ENCODE data around the gene PCDH9. TPM values are rescaled to one million over a fixed set of nuclear protein-coding genes. Genes with fewer than 3 reads are reported as not detected.

Gene PCDH9
- total and polyA plus RNA-seq, 2 of the 13 experiments (the other 11 are each of a cell fraction or from before 2014, with no cell fraction given) = 0.09 TPM; not detected in 1

GRCh38 chr13:66364346-66364745, 865.8 kb downstream of the PCDH9 start (continued):
- TF ChIP-seq ZNF615 (CRISPR knock-in tag; IDR thresholded peaks at IDR 0.05; ENCODE audit: borderline replicate concordance) = no peak
- TF ChIP-seq MED8 (CRISPR knock-in tag; IDR thresholded peaks at IDR 0.05; ENCODE audit: insufficient replicate concordance) = no peak
- no peak for TF ChIP-seq REXO4 (CRISPR knock-in tag; IDR thresholded peaks at IDR 0.05; ENCODE audit: borderline replicate concordance)

- Histone ChIP-seq H3K27ac (ENCODE audit: extremely low read length, insufficient read depth, low read length) (no peak overlapping the region), H3K27me3 (ENCODE audit: control insufficient read depth in 1 of 2, insufficient read depth in 2 of 2, low read length in 2 of 2) (no peaks in the 10 kb centered on the region), H3K9me3 (ENCODE audit: low read length) (no peaks in the 10 kb centered on the region), H3K9ac (ENCODE audit: insufficient read depth, low read depth, low read length) (no peak overlapping the region), H2AFZ (ENCODE audit: low read length) (no peak overlapping the region), H4K20me1 (ENCODE audit: insufficient read depth, low read length) (no peaks in the 10 kb centered on the region), H3K4me3 (replicated peaks in 1 of 3; ENCODE audit: insufficient read depth in 1 of 3, low read depth in 2 of 3, low read length in 3 of 3) (no peak overlapping the region), H3K79me2 (ENCODE audit: insufficient read depth, low read length) (no peaks in the 10 kb centered on the region), H3K4me2 (ENCODE audit: low read depth, low read length) (no peak overlapping the region), H3K36me3 (replicated peaks in 1 of 2; ENCODE audit: control insufficient read depth in 1 of 2, insufficient read depth in 2 of 2, low read length in 2 of 2) (no peaks in the 10 kb centered on the region), H3K4me1 (ENCODE audit: insufficient read depth, low read length) (no peaks in the 10 kb centered on the region)
- intact Hi-C loops (cut with micrococcal nuclease; ENCODE audit: unreplicated experiment) = no loop called here
- ATAC-seq (no peak), FAIRE-seq (no peak), DNase-seq (ENCODE audit: low spot score) (no peak)
- no TSS peak for BruUV-seq (replicated peaks)
- 56% methylated on average over 1 of the region's 1 CpG for WGBS (ENCODE audit: low lambda C conversion rate)
- in situ Hi-C loops (cut with HindIII; ENCODE audit: extremely low pct_ligation_motif_present, low pct_unique_long_range_greater_than_20kb) = no loop called here
- ChIA-PET CTCF (ENCODE audit: low intra/inter-chr PET ratio, low total read pairs) (no interaction called here), POLR2A (no interaction called here)
- TF ChIP-seq ZNF562 (CRISPR knock-in tag; IDR thresholded peaks at IDR 0.05; ENCODE audit: borderline replicate concordance) (no peak), FOXK1 (CRISPR knock-in tag; IDR thresholded peaks at IDR 0.05; ENCODE audit: borderline replicate concordance, low read depth) (no peak), MYC (CRISPR knock-in tag; IDR thresholded peaks at IDR 0.05; ENCODE audit: borderline replicate concordance) (no peak), ZSCAN29 (CRISPR knock-in tag; conservative IDR thresholded peaks at IDR 0.05) (no peak), ZFP91 (CRISPR knock-in tag; IDR thresholded peaks at IDR 0.05; ENCODE audit: borderline replicate concordance) (no peak), NR1H2 (CRISPR knock-in tag; IDR thresholded peaks at IDR 0.05; ENCODE audit: borderline replicate concordance, low read depth) (no peak), EZH2 (conservative IDR thresholded peaks at IDR 0.05; ENCODE audit: low read depth, low read length) (no peak), ZNF740 (CRISPR knock-in tag; IDR thresholded peaks at IDR 0.05) (no peak), TFAP4 (IDR thresholded peaks at IDR 0.05; ENCODE audit: borderline replicate concordance, low read depth) (no peak), DZIP1 (CRISPR knock-in tag; IDR thresholded peaks at IDR 0.05) (no peak), MBD4 (IDR thresholded peaks at IDR 0.05; ENCODE audit: borderline replicate concordance, low read length) (no peak), NCOR1 (IDR thresholded peaks at IDR 0.05; ENCODE audit: borderline replicate concordance, low read length) (no peak), NKX3-1 (CRISPR knock-in tag; IDR thresholded peaks at IDR 0.05) (no peak)
Observed at GRCh38 chr13:66362485-66362884, 867.7 kb downstream of the PCDH9 start.
